Epithelial cell of proximal tubule (primary cell): Measurements from ENCODE around the gene TMEM127. TPM values are rescaled to one million over a fixed set of nuclear protein-coding genes. Genes with fewer than 3 reads are reported as not detected.
A peak's percentile ranks its signal among the peaks of the same experiment; 100 is the strongest.
"Not testable (repeated sequence)": the region's sequence is repeated elsewhere in the genome, so short reads cannot be mapped to it uniquely, and the experiment has no call there.

ENCODE experiments used
- DNase-seq: peaks from one replicate; pipeline ENCODE4 v3.0.0-alpha.2; 2011; ENCODE audit warnings: low read depth
- H3K4me3 ChIP-seq: 2 replicates; pipeline ENCODE4 v1.5.1; 2011; ENCODE audit warnings: low read depth, mild to moderate bottlenecking, low read length
- total RNA-seq: library from RNA; depleted of rRNA; stranded (reverse); fragments of >200 nt; gene quantifications from 2 replicates; pipeline ENCODE4 v1.2.3, GENCODE V29; 2015
- TF ChIP-seq, protein P1 (sequence below): conservative IDR thresholded peaks from 2 replicates; pipeline ENCODE4 v1.5.1; 2012; ENCODE audit warnings: low read depth, mild to moderate bottlenecking, low read length

TMEM127 gene
- total RNA-seq, 1 donor from 2014 or later: 21.3 TPM

DNA sequence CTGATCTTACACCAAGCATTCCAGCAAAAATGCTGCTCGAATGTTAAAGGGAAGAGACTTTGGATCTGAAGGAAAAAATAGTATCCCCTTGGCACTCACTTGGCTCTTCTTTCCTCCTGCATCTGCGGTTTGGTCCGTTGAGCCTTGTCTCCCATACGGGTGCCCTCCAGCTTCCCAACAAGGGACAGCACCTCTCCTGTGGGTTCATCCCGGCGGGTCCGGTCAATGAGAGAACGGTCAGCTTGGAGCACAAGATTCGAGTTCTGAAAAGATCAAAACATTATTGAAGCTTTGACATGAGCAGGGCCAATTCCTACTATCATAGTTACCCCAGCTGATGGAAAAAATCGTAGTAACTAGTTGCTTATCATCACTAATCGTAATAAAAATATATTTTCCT, 38.8 kb upstream of the TMEM127 start:
- TF ChIP-seq, protein P1, sequence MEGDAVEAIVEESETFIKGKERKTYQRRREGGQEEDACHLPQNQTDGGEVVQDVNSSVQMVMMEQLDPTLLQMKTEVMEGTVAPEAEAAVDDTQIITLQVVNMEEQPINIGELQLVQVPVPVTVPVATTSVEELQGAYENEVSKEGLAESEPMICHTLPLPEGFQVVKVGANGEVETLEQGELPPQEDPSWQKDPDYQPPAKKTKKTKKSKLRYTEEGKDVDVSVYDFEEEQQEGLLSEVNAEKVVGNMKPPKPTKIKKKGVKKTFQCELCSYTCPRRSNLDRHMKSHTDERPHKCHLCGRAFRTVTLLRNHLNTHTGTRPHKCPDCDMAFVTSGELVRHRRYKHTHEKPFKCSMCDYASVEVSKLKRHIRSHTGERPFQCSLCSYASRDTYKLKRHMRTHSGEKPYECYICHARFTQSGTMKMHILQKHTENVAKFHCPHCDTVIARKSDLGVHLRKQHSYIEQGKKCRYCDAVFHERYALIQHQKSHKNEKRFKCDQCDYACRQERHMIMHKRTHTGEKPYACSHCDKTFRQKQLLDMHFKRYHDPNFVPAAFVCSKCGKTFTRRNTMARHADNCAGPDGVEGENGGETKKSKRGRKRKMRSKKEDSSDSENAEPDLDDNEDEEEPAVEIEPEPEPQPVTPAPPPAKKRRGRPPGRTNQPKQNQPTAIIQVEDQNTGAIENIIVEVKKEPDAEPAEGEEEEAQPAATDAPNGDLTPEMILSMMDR: no peak
- H3K4me3 ChIP-seq: peak overlapping the region; percentile 100
- no peak for DNase-seq

GRCh38 chr2:96301865-96302264, 36.1 kb upstream of the TMEM127 start:
- no peak for DNase-seq
- no peak overlapping the region for H3K4me3 ChIP-seq
- TF ChIP-seq, protein P1: no peak

DNA sequence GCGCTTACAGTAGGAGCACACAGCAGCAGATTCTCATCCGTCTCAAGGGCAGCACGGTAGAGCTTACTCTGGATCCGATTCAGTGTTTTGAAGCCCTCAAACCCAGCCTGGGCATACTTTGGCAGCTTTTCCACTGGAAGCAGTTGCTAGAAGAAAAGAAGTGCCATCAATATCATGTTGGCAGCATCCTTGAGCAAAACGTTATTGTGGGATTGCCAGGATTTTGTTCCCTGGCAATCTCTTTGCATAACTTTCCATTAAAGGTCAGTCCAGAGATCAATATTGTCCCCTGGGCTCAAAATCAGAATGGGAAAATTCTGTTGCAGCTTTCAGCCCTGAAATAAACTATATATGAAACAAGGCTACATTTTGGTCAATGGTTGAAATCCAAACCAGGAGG, 31.1 kb upstream of the TMEM127 start:
- H3K4me3 ChIP-seq: no peak overlapping the region
- TF ChIP-seq, protein P1: no peak
- no peak for DNase-seq

DNA sequence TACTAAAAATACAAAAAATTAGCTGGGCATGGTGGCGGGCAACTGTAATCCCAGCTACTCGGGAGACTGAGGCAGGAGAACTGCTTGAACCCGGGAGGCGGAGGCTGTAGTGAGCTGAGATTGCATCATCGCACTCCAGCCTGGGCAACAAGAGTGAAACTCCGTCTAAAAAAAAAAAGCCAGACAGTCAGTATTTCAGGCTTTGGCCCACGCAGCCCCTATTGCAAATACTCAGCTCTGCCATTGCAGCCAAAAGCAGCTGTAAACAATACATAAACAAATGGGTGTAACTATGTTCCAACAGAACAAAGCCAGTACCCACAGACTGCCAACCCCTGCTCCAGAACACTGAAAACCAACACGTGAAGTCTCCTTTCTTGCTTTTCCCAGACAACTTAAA, 28.5 kb upstream of the TMEM127 start:
- not testable (repeated sequence) for DNase-seq, H3K4me3 ChIP-seq

DNA sequence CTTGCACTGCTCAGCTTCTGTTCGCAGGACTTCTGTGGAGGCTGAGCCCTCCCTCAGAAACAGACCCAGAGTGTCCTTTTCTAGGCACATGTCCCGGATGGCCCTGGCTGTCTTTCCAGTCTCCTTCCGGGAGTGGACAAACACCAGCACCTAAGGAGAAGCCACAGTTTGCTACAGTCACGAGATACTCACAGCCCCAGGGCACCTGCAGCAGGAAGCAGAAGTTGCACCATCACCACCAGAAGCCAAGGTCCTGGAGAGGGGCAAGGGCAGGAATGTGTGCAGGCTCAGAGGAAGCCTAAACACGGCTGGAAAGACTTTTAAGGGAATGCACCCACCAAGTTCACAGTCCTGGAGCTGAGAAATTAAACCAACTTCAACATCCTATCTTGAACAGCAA, 26.0 kb upstream of the TMEM127 start:
- no peak for DNase-seq
- TF ChIP-seq, protein P1: no peak
- H3K4me3 ChIP-seq: no peak overlapping the region

GRCh38 chr2:96287273-96287856, 21.6 kb upstream of the TMEM127 start:
- TF ChIP-seq, protein P1: no peak
- DNase-seq: no peak
- H3K4me3 ChIP-seq: no peak overlapping the region

DNA sequence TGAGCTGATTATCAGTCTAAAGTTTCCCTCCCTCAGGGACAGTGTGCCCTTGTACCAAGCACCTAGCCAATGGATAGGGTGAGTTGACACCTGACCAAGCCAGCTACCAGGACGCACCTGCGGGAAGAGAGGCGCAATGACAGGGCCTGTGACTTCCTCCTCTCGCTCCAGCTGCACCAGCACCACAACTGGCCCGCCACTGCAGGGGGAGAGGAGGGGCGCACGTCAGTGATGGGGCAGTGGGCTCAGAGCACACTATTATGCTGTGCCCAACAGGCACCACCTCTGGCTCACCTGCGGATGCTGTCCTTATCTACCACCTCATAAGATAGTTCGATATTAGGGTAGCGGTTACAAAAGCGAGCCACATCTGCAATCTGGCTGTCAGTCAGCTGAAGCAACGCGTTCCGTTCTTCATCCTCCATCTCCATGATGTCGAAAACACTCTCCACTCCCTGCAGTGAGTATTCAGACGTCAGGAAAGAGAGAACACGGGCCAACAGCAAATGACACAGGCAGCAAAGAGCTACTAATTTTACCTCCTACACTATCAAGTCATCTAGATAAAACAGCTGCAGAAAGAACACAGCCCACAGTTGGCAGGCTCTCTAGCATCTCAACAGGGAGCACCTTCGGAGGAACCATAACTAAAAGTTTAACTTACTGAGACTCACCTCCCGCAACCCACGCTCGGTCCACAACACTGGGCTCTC, 11.1 kb upstream of the TMEM127 start:
- TF ChIP-seq, protein P1: no peak
- no peak overlapping the region for H3K4me3 ChIP-seq
- DNase-seq: no peak
